SK-N-MC (cell line): ENCODE measurements around the gene FTH1.

Experiments
- EZH2 ChIP-seq: fragments of 200-600 bp; sonication (generic); IDR thresholded peaks from one replicate; pipeline ENCODE4 v1.6.1; 2017; ENCODE audit warnings: antibody characterized with exemption
- FOXP2 ChIP-seq: optimal IDR thresholded peaks from 2 replicates; pipeline ENCODE3; 2011; ENCODE audit warnings: mild to moderate bottlenecking, moderate library complexity; ENCODE audit not compliant: insufficient read depth; ENCODE audit errors: extremely low read length, control extremely low read depth
- POLR2AphosphoS5 ChIP-seq: IDR thresholded peaks from 2 replicates; pipeline ENCODE4 v1.6.1; 2012; ENCODE audit warnings: mild to moderate bottlenecking, low read depth, low read length, borderline replicate concordance

DNA sequence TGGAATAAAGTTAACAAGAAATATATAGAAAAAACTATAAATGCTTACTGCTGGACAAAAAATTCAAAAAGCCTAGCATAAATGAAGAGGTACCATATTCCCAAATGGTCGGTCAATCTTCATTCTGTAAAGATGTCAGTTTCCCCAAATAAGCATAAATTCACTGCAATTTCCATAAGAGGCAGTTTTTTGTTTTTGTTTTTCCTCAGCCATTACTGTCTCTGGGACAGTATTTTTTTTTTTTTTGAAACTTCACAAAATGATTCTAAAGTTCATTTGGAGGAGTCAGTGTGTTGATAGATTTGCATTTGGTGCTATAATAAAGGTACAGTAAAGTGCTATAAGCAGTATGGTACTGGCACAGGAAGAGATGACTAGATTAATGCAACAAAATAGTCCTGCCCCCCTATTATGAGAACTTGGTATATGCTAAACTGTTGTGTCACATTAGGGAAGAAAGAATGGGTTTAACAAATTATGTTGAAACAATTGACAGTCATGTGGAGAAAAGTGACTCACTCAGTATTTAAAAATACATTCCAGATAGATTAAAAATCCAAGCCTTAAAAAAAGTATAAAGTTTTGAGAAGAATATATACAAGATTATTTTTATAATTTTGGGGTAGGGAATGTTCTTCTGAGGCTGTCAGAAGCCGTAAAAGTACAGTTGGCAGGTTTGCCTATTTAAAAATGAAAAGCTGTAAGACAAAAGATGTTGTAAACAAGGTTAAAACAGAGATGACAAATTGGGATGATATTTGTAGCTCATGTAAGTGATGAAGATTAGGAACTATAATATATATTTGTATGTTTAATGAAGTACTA lies 2.6 kb upstream of the FTH1 start:
- TF ChIP-seq EZH2 (no peak), POLR2AphosphoS5 (no peak), FOXP2 (no peak)
